ENCODE results near the gene SYCE3.
A peak's percentile ranks its signal among the peaks of the same experiment; 100 is the strongest.

SYCE3 gene

DNA sequence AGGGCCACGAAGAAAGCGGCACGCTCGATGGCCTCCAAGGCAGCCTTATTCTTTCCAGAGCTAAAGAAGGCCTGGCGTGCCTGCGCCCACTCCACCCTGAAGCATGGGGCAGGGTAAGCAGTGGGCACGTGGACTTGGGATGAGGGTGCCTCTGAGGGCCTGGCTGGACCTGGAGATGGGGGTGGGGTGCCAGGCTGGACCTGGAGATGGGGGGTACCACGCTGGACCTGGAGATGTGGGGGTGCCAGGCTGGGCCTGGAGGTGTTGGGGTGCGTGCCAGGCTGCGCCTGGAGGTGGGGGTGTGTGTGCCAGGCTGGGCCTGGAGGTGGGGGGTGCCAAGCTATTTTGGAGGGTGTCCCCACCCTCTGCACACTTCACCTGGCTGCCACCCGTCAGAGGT lies 10.2 kb upstream of the SYCE3 start:
- Mint-ChIP-seq H3K36me3 (ENCODE audit: low read depth) (peaks cover 31% of the 10 kb centered on the region), H3K9me3 (no peaks in the 10 kb centered on the region), H3K4me1 (no peaks in the 10 kb centered on the region), H3K27me3 (ENCODE audit: low read depth, poor library complexity) (no peaks in the 10 kb centered on the region), H3K4me3 (no peak overlapping the region), H3K27ac (no peak overlapping the region)
- no peak for DNase-seq
- no peak for TF ChIP-seq CTCF (IDR thresholded peaks at IDR 0.05)

DNA sequence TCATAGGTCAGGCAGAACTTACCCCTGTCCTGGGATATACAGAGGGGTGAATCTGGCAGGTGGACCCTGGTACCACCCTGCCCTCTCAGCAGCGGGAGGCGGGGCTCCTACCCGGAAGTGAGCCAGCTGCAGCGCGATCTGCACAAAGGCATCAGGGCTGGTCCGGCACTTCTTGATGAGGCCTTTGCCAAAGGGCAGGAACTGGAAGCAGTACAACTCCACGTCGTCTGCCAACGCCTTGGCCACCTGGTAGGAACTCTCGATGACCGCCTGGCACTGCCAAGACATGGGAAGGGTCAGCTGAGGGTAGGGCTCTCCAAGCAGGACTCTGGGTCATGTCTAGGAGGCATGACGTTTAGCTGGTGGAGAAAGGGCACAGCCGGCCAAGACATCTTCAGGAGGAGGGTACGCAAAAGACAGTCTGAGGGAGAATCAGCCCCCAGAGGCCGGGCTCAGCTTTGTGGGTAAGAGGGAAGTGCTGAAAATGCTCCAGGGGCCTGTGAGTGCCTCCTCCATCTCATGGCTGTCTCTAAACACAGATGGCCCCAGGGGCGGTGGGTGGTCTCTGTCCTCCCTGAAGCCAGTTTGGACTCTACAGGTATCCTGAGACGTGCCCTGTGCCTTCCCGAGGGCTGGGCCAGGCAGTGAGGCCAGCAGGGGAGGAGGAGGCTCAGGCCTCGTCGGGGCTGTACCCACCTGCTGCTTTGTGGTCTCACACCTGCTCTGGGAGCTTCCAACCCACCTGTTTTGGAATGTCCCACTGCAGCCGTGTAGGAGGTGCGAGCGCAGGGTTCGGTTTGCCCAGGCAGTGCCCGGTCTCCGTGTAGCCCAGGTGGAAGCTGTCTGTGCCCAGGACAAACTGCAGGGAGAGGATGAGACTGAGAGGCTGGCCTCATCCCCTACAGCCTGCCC lies 8.8 kb upstream of the SYCE3 start:
- Mint-ChIP-seq H3K4me1 (no peaks in the 10 kb centered on the region), H3K27me3 (ENCODE audit: low read depth, poor library complexity) (peaks cover 7% of the 10 kb centered on the region), H3K36me3 (ENCODE audit: low read depth) (peaks cover 35% of the 10 kb centered on the region), H3K27ac (peak overlapping the region; percentile 64), H3K4me3 (no peak overlapping the region), H3K9me3 (no peaks in the 10 kb centered on the region)
- TF ChIP-seq CTCF (IDR thresholded peaks at IDR 0.05) = no peak
- no peak for DNase-seq

DNA sequence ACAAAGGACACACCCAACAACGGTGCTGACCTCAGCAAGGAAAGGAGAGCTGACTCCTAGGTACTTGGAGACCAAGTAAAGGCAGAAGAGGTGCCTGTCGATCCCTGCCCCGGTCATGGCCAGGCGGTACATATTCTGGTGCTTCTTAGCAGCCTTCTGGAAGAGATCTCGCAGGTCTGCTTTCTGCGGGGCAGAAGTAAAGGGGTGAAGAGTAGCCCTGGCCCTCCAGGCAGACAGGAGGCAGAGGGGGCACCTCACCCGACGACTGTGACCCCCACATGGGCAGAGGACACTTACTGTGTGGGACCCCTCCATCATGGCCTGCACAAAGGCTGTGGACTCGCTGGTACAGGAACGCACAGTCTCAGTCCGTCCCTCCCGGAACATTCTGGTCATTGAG lies 8.1 kb upstream of the SYCE3 start:
- Mint-ChIP-seq H3K27me3 (ENCODE audit: low read depth, poor library complexity) (peaks cover 9% of the 10 kb centered on the region), H3K9me3 (no peaks in the 10 kb centered on the region), H3K4me1 (no peaks in the 10 kb centered on the region), H3K27ac (no peak overlapping the region), H3K4me3 (no peak overlapping the region), H3K36me3 (ENCODE audit: low read depth) (peaks cover 35% of the 10 kb centered on the region)
- DNase-seq = no peak
- TF ChIP-seq CTCF (IDR thresholded peaks at IDR 0.05) = no peak

DNA sequence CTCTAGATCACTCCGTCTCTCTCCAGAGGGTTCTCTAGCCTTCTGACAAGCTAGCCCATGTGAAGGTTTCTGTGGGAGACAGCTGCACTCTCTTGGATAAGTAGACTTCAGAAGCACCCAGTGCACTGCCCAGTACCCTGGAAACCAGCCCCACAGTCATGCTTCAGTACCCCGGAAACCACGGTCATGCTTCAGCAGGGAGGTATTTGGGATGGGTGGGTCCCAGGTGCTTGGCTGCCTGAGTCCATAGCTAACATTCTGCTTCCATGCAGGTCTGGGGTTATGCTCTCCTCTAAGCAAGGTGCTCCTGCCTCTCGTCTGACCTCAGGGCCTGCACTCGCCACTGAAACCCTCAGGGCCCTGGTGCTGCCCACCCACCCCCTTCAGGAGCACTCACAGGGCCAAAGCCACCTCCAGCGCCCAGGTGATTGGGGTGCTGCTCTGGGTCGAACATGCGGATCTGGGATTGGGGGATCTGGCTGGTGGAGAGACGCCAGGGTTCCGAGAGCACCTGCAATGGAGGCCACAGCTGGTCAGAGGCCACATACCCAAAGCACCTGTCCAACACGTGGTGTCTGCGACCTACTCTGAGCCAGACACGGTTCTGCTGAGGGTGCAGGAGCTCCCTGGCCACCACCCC lies 7.3 kb upstream of the SYCE3 start:
- no peak overlapping the region for H3K27ac Mint-ChIP-seq
- peaks cover 17% of the 10 kb centered on the region for H3K27me3 Mint-ChIP-seq (ENCODE audit: low read depth, poor library complexity)
- no peaks in the 10 kb centered on the region for H3K9me3 Mint-ChIP-seq
- no peak for DNase-seq
- H3K4me3 Mint-ChIP-seq = no peak overlapping the region
- peaks cover 35% of the 10 kb centered on the region for H3K36me3 Mint-ChIP-seq (ENCODE audit: low read depth)
- H3K4me1 Mint-ChIP-seq = no peaks in the 10 kb centered on the region
- no peak for TF ChIP-seq CTCF (IDR thresholded peaks at IDR 0.05)

DNA sequence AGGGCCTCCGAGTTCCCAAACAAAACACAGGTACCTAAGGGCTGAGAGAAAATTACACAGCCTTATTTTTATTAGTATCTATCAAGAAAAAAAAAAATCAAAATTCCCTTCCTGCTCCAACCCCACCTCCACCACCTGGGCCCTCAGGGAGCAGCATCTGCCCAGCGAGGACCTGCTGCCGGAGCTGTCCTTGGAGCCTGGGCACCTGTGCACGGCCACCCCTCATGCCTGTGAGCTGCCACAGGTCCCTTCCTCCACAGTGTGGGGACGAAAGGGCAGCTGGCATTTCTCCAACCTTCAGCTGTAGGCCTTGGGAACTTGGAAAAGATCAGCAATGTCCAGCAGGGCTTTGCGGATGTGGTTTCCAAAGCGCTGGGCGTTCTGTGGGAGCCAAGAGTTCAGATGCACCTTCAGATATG lies 6.3 kb upstream of the SYCE3 start:
- no peak for TF ChIP-seq CTCF (IDR thresholded peaks at IDR 0.05)
- H3K4me1 Mint-ChIP-seq = no peaks in the 10 kb centered on the region
- H3K36me3 Mint-ChIP-seq (ENCODE audit: low read depth) = peaks cover 35% of the 10 kb centered on the region
- peaks cover 27% of the 10 kb centered on the region for H3K27me3 Mint-ChIP-seq (ENCODE audit: low read depth, poor library complexity)
- no peaks in the 10 kb centered on the region for H3K9me3 Mint-ChIP-seq
- DNase-seq = no peak
- H3K4me3 Mint-ChIP-seq = no peak overlapping the region
- no peak overlapping the region for H3K27ac Mint-ChIP-seq
